ENCODE data around the gene NPC1. TPM values are rescaled to one million over a fixed set of nuclear protein-coding genes. Genes with fewer than 3 reads are reported as not detected.
A peak's percentile ranks its signal among the peaks of the same experiment; 100 is the strongest.

NPC1 gene
- total RNA-seq (ENCODE audit: unreplicated experiment) = 24.1 TPM
- long read RNA-seq, partial matches to known transcripts = 1 of 1 reads
- long read RNA-seq, other reads (novel, unspliced or antisense) = 0 of 1 reads

GRCh38 chr18:23586249-23587196 lies at the start of gene NPC1:
Gene NPC1 (minus strand): TSS chr18:23586506. CDS start chr18:23586343, 163 bp downstream.
- H3K9me3 Mint-ChIP-seq (ENCODE audit: unreplicated experiment) = no peaks in the 10 kb centered on the region
- peak; percentile 98 for TF ChIP-seq CTCF (IDR thresholded peaks at IDR 0.05; ENCODE audit: unreplicated experiment)
- H3K27ac Mint-ChIP-seq (ENCODE audit: unreplicated experiment) = peak within 1 kb of the TSS; percentile 92
- peaks cover 3% of the 10 kb centered on the region for H3K27me3 Mint-ChIP-seq (ENCODE audit: unreplicated experiment)
- peak; percentile 95 for DNase-seq (ENCODE audit: low spot score)
- peaks cover 5% of the 10 kb centered on the region for H3K4me1 Mint-ChIP-seq (ENCODE audit: unreplicated experiment)
- peak within 1 kb of the TSS; percentile 94 for H3K4me3 Mint-ChIP-seq (ENCODE audit: unreplicated experiment)
- H3K36me3 Mint-ChIP-seq (ENCODE audit: low read depth, unreplicated experiment) = no peaks in the 10 kb centered on the region

GRCh38 chr18:23636071-23636399 lies 49.7 kb upstream of the NPC1 start:
- no peak for DNase-seq (ENCODE audit: low spot score)
- no peak for TF ChIP-seq CTCF (IDR thresholded peaks at IDR 0.05; ENCODE audit: unreplicated experiment)
- Mint-ChIP-seq H3K4me1 (ENCODE audit: unreplicated experiment) (no peaks in the 10 kb centered on the region), H3K9me3 (ENCODE audit: unreplicated experiment) (no peaks in the 10 kb centered on the region), H3K36me3 (ENCODE audit: low read depth, unreplicated experiment) (no peaks in the 10 kb centered on the region), H3K27me3 (ENCODE audit: unreplicated experiment) (peaks cover 4% of the 10 kb centered on the region), H3K4me3 (ENCODE audit: unreplicated experiment) (no peak overlapping the region), H3K27ac (ENCODE audit: unreplicated experiment) (no peak overlapping the region)

- no peak for TF ChIP-seq CTCF (IDR thresholded peaks at IDR 0.05; ENCODE audit: unreplicated experiment)
- H3K27me3 Mint-ChIP-seq (ENCODE audit: unreplicated experiment) = peaks cover 3% of the 10 kb centered on the region
- H3K9me3 Mint-ChIP-seq (ENCODE audit: unreplicated experiment) = no peaks in the 10 kb centered on the region
- no peaks in the 10 kb centered on the region for H3K4me1 Mint-ChIP-seq (ENCODE audit: unreplicated experiment)
- no peak overlapping the region for H3K4me3 Mint-ChIP-seq (ENCODE audit: unreplicated experiment)
- H3K36me3 Mint-ChIP-seq (ENCODE audit: low read depth, unreplicated experiment) = no peaks in the 10 kb centered on the region
- DNase-seq (ENCODE audit: low spot score) = no peak
- H3K27ac Mint-ChIP-seq (ENCODE audit: unreplicated experiment) = no peak overlapping the region
Measured at GRCh38 chr18:23635283-23636070, 49.2 kb upstream of the NPC1 start.

- H3K9me3 Mint-ChIP-seq (ENCODE audit: unreplicated experiment) = no peaks in the 10 kb centered on the region
- no peak for TF ChIP-seq CTCF (IDR thresholded peaks at IDR 0.05; ENCODE audit: unreplicated experiment)
- H3K27me3 Mint-ChIP-seq (ENCODE audit: unreplicated experiment) = peaks cover 2% of the 10 kb centered on the region
- H3K27ac Mint-ChIP-seq (ENCODE audit: unreplicated experiment) = no peak overlapping the region
- DNase-seq (ENCODE audit: low spot score) = no peak
- H3K36me3 Mint-ChIP-seq (ENCODE audit: low read depth, unreplicated experiment) = no peaks in the 10 kb centered on the region
- no peaks in the 10 kb centered on the region for H3K4me1 Mint-ChIP-seq (ENCODE audit: unreplicated experiment)
- H3K4me3 Mint-ChIP-seq (ENCODE audit: unreplicated experiment) = no peak overlapping the region
Measured at GRCh38 chr18:23634692-23635091, 48.4 kb upstream of the NPC1 start.

Data from endothelial cell (in vitro differentiated cells).